Naive thymus-derived CD4-positive, alpha-beta T cell (primary cell): ENCODE data around the gene COL4A1. TPM values are rescaled to one million over a fixed set of nuclear protein-coding genes. Genes with fewer than 3 reads are reported as not detected.

Source experiments
- ATAC-seq: fragments of 150-1000 bp; cut with Tn5 transposase; 2 replicates; pipeline ENCODE4 v1.10.0; 2021; ENCODE audit warnings: mild to moderate bottlenecking, moderate library complexity
- CTCF ChIA-PET: fragments of 350-600 bp; sonication (Branson Sonifier 250); formaldehyde crosslinking; loops from one replicate; lab custom pipeline; 2021; ENCODE audit warnings: antibody characterized with exemption; lab: Charles Lee
- POLR2A ChIA-PET: fragments of 350-600 bp; sonication (Branson Sonifier 250); formaldehyde crosslinking; loops from one replicate; lab custom pipeline; 2021; ENCODE audit warnings: antibody characterized with exemption, inconsistent platforms; lab: Charles Lee
- DNase-seq, 9 donors: peaks; one replicate each; pipeline versions ENCODE4 v3.0.0 to v3.0.0-alpha.2; 2020 to 2022; ENCODE audit warnings: mixed read lengths in 1 of 9
- H3K27ac ChIP-seq: one replicate; pipeline ENCODE4 v1.7.0; 2013; ENCODE audit warnings: mild to moderate bottlenecking, low read depth, low read length, moderate library complexity
- H3K27me3 ChIP-seq, 2 donors: one replicate each; pipeline ENCODE4 v1.7.0; 2013; ENCODE audit warnings: low read length in 2 of 2, mild to moderate bottlenecking in 2 of 2, moderate library complexity in 2 of 2; ENCODE audit not compliant: control insufficient read depth in 2 of 2, insufficient read depth in 2 of 2
- H3K36me3 ChIP-seq, 3 experiments: 1 replicate in 2 of 3; 2 replicates in 1 of 3; pipeline ENCODE4 v1.7.0; 2013; ENCODE audit warnings: low read length in 3 of 3, mild to moderate bottlenecking in 3 of 3, moderate library complexity in 1 of 3; ENCODE audit not compliant: insufficient read depth in 3 of 3, control insufficient read depth in 2 of 3
- H3K4me1 ChIP-seq, 2 donors: one replicate each; pipeline ENCODE4 v1.7.0; 2013; ENCODE audit warnings: low read length in 2 of 2, mild to moderate bottlenecking in 2 of 2, moderate library complexity in 1 of 2; ENCODE audit not compliant: control insufficient read depth in 2 of 2, insufficient read depth in 2 of 2
- H3K4me3 ChIP-seq: 2 replicates; pipeline ENCODE4 v1.7.0; 2013; ENCODE audit warnings: mild to moderate bottlenecking, low read length
- H3K9me3 ChIP-seq, 3 experiments: 1 replicate in 2 of 3; 2 replicates in 1 of 3; pipeline ENCODE4 v1.7.0; 2013; ENCODE audit warnings: low read length in 3 of 3; ENCODE audit not compliant: control insufficient read depth in 2 of 3
- H3K27ac Mint-ChIP-seq, 9 donors: one replicate each; pipeline ENCODE4 v1.8.0; 2020 to 2022; ENCODE audit warnings: mixed read lengths in 9 of 9, mild to moderate bottlenecking in 8 of 9, moderate library complexity in 5 of 9, inconsistent platforms in 2 of 9
- H3K27me3 Mint-ChIP-seq, 5 donors: one replicate each; pipeline ENCODE4 v1.8.0; 2021 to 2022; ENCODE audit warnings: mixed read lengths in 5 of 5, mild to moderate bottlenecking in 1 of 5
- H3K36me3 Mint-ChIP-seq, 5 donors: one replicate each; pipeline ENCODE4 v1.8.0; 2020 to 2022; ENCODE audit warnings: mixed read lengths in 5 of 5, mild to moderate bottlenecking in 3 of 5, inconsistent platforms in 1 of 5
- H3K4me1 Mint-ChIP-seq, 7 donors: one replicate each; pipeline ENCODE4 v1.8.0; 2020 to 2022; ENCODE audit warnings: mixed read lengths in 7 of 7, mild to moderate bottlenecking in 3 of 7, inconsistent platforms in 1 of 7
- H3K4me3 Mint-ChIP-seq, 10 donors: one replicate each; pipeline ENCODE4 v1.8.0; 2020 to 2022; ENCODE audit warnings: mild to moderate bottlenecking in 10 of 10, mixed read lengths in 10 of 10, moderate library complexity in 6 of 10, inconsistent platforms in 2 of 10
- H3K9me3 Mint-ChIP-seq, 11 donors: one replicate each; pipeline ENCODE4 v1.8.0; 2020 to 2022; ENCODE audit warnings: mixed read lengths in 11 of 11, mild to moderate bottlenecking in 4 of 11, inconsistent platforms in 1 of 11, moderate library complexity in 1 of 11
- intact Hi-C, 2 donors: fragments of 100-400 bp; cut with micrococcal nuclease; formaldehyde crosslinking; loops; one replicate each; pipeline ENCODE4 v1.15.1; 2023
- polyA plus RNA-seq, 2 donors: library from polyadenylated mRNA; unstranded; fragments of 300-500 nt; fragmentation: Illumina TruSeq; gene quantifications; one replicate each; pipeline ENCODE4 v1.2.3, GENCODE V29; 2021
- total RNA-seq, 6 experiments: library from RNA in 5 of 6; stranded (reverse) in 5 of 6; gene quantifications; 1 replicate in 5 of 6; 2 replicates in 1 of 6; pipeline ENCODE4 v1.2.3 and lab custom pipeline; 2021 to 2026

Gene COL4A1
- total and polyA plus RNA-seq, 7 experiments from 2014 or later = 0.24 TPM; not detected in 6

- ChIA-PET POLR2A (no interaction called here), CTCF (no interaction called here)
- H3K4me3 Mint-ChIP-seq = no peak overlapping the region
Observed at GRCh38 chr13:110333837-110334236, 26.9 kb upstream of the COL4A1 start.

DNA sequence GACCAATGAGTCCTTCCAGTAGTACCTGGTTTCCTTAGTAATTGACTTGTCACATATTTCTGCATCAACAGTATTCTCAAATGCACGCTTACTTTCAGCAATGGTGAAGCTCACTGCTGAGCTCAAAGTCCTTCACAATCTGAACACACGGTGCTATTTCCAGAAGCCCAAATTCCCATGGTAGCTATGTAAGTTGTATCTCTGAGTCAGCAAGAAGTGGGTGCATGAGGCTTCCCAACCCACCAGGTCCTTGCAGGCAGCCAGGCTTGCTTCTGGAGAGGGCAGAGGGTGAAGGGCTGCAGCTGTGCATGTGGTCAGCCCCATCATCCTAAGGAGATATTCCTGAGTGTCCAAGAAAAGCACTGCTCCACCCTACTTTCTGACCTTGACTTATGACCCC lies 25.8 kb upstream of the COL4A1 start:
- no peak overlapping the region for H3K27ac Mint-ChIP-seq
- no peak overlapping the region for H3K4me3 ChIP-seq
- no peaks in the 10 kb centered on the region for H3K9me3 ChIP-seq
- H3K36me3 ChIP-seq = no peaks in the 10 kb centered on the region
- DNase-seq = no peak
- no peak overlapping the region for H3K4me3 Mint-ChIP-seq
- ChIA-PET CTCF (no interaction called here), POLR2A (no interaction called here)
- no peaks in the 10 kb centered on the region for H3K4me1 Mint-ChIP-seq
- no peak overlapping the region for H3K27ac ChIP-seq
- no peaks in the 10 kb centered on the region for H3K9me3 Mint-ChIP-seq
- no peaks in the 10 kb centered on the region for H3K36me3 Mint-ChIP-seq
- H3K27me3 ChIP-seq = no peaks in the 10 kb centered on the region
- H3K4me1 ChIP-seq = no peaks in the 10 kb centered on the region
- peaks cover 0 to 24% (median 16%) of the 10 kb centered on the region in 5 donors for H3K27me3 Mint-ChIP-seq
- ATAC-seq = no peak
- intact Hi-C loops = no loop called here

More at GRCh38 chr13:110333837-110334236, 26.9 kb upstream of the COL4A1 start:
- Mint-ChIP-seq H3K4me1 (peaks cover 0 to 9% (median 3%) of the 10 kb centered on the region in 7 donors), H3K27ac (no peak overlapping the region), H3K36me3 (no peaks in the 10 kb centered on the region), H3K9me3 (peaks cover 0 to 2% (median 0%) of the 10 kb centered on the region in 11 donors), H3K27me3 (peaks cover 0 to 20% (median 10%) of the 10 kb centered on the region in 5 donors)
- intact Hi-C loops = no loop called here
- H3K36me3 ChIP-seq = no peaks in the 10 kb centered on the region
- H3K4me1 ChIP-seq = no peaks in the 10 kb centered on the region
- DNase-seq = no peak
- H3K27ac ChIP-seq = no peak overlapping the region
- no peak overlapping the region for H3K4me3 ChIP-seq
- no peaks in the 10 kb centered on the region for H3K27me3 ChIP-seq
- no peak for ATAC-seq
- no peaks in the 10 kb centered on the region for H3K9me3 ChIP-seq

GRCh38 chr13:110331362-110331761 lies 24.4 kb upstream of the COL4A1 start:
- H3K36me3 Mint-ChIP-seq = peaks cover 0 to 3% (median 0%) of the 10 kb centered on the region in 5 donors
- ChIA-PET CTCF (no interaction called here), POLR2A (no interaction called here)
- DNase-seq (no peak), ATAC-seq (no peak)
- H3K4me3 Mint-ChIP-seq = no peak overlapping the region
- Histone ChIP-seq H3K9me3 (no peaks in the 10 kb centered on the region), H3K4me1 (no peaks in the 10 kb centered on the region), H3K27me3 (no peaks in the 10 kb centered on the region), H3K4me3 (no peak overlapping the region), H3K36me3 (no peaks in the 10 kb centered on the region), H3K27ac (no peak overlapping the region)
- intact Hi-C loops = no loop called here
- no peaks in the 10 kb centered on the region for H3K9me3 Mint-ChIP-seq
- H3K4me1 Mint-ChIP-seq = no peaks in the 10 kb centered on the region
- peaks cover 12 to 32% (median 27%) of the 10 kb centered on the region in 5 donors for H3K27me3 Mint-ChIP-seq
- H3K27ac Mint-ChIP-seq = no peak overlapping the region

DNA sequence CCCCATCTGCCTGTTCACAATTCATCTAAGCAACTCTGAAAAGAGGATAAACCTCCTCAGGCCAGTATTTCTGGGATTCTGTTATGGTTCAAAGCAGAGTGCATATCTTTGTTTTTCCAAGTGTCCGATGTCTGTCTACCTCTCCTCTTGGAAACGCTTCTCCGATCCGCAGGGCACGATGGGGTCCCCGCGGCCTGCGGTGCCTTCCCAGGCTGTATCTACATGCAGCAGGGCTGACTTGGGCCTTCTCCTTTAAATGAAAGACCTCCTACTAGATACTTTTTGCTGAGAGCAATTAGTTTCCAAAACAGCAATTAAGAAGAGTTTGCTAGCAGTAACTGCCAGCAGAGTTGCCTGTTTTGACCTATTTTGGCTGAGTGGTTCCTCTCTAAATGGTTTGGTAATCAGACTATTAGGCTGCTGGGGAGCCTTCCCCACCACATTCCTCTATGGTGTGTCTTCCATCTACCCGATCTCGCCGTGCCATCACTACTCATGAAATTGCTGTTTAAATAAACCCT lies 23.6 kb upstream of the COL4A1 start:
- Mint-ChIP-seq H3K4me1 (no peaks in the 10 kb centered on the region), H3K27me3 (peaks cover 15 to 34% (median 32%) of the 10 kb centered on the region in 5 donors), H3K36me3 (peaks cover 0 to 3% (median 0%) of the 10 kb centered on the region in 5 donors), H3K4me3 (no peak overlapping the region), H3K27ac (no peak overlapping the region), H3K9me3 (no peaks in the 10 kb centered on the region)
- Histone ChIP-seq H3K9me3 (no peaks in the 10 kb centered on the region), H3K27me3 (no peaks in the 10 kb centered on the region), H3K27ac (no peak overlapping the region), H3K4me1 (no peaks in the 10 kb centered on the region), H3K4me3 (no peak overlapping the region), H3K36me3 (no peaks in the 10 kb centered on the region)
- ChIA-PET POLR2A (no interaction called here), CTCF (no interaction called here)
- intact Hi-C loops = no loop called here
- DNase-seq (no peak), ATAC-seq (no peak)

DNA sequence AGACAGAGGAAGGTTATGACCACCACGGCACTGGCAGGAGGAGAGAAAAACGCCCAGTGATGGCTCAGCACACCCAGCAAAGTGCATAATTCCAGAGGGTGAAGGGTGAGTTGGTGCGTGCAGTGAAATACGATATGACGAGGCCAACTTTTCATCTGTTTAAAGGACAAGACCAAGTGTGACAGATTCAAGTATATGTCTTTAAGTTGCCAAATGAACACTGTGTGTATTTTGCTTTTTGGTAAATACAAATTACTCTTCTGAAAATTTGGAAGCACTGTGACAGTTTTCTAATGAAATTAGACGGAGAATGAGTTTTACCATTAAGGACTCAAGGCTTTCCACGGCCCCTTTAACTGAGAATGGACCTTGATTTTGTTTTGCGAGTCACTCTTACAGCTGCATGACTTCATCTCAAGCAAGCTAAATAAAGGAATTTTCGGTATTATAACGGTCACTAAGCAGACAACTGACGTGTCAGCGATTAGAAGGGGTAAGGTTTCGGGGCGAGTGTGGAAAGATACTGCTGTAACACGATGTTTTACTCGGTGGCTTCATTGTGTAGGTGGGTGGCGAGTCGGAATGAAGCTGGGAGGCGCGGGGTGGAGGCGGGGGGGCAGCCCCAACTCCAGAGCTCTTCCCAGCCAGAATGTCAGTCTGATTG lies 23.0 kb upstream of the COL4A1 start:
- Histone ChIP-seq H3K27me3 (no peaks in the 10 kb centered on the region), H3K27ac (no peak overlapping the region), H3K4me1 (no peaks in the 10 kb centered on the region), H3K9me3 (no peaks in the 10 kb centered on the region), H3K4me3 (no peak overlapping the region), H3K36me3 (no peaks in the 10 kb centered on the region)
- Mint-ChIP-seq H3K27ac (no peak overlapping the region), H3K27me3 (peaks cover 21 to 38% (median 36%) of the 10 kb centered on the region in 5 donors), H3K4me1 (no peaks in the 10 kb centered on the region), H3K36me3 (peaks cover 0 to 3% (median 0%) of the 10 kb centered on the region in 5 donors), H3K4me3 (no peak overlapping the region), H3K9me3 (no peaks in the 10 kb centered on the region)
- POLR2A ChIA-PET = no interaction called here
- intact Hi-C loops = no loop called here
- no peak for DNase-seq
- CTCF ChIA-PET = no interaction called here
- ATAC-seq = no peak

GRCh38 chr13:110329258-110329657 lies 22.3 kb upstream of the COL4A1 start:
- intact Hi-C loops = no loop called here
- Histone ChIP-seq H3K4me1 (no peaks in the 10 kb centered on the region), H3K36me3 (no peaks in the 10 kb centered on the region), H3K27ac (no peak overlapping the region), H3K27me3 (no peaks in the 10 kb centered on the region), H3K9me3 (no peaks in the 10 kb centered on the region), H3K4me3 (no peak overlapping the region)
- H3K36me3 Mint-ChIP-seq = peaks cover 0 to 3% (median 0%) of the 10 kb centered on the region in 5 donors
- no peaks in the 10 kb centered on the region for H3K4me1 Mint-ChIP-seq
- H3K27me3 Mint-ChIP-seq = peaks cover 26 to 39% (median 36%) of the 10 kb centered on the region in 5 donors
- H3K9me3 Mint-ChIP-seq = no peaks in the 10 kb centered on the region
- H3K27ac Mint-ChIP-seq = no peak overlapping the region
- DNase-seq (no peak), ATAC-seq (no peak)
- POLR2A ChIA-PET = no interaction called here
- no peak overlapping the region for H3K4me3 Mint-ChIP-seq
- CTCF ChIA-PET = no interaction called here

DNA sequence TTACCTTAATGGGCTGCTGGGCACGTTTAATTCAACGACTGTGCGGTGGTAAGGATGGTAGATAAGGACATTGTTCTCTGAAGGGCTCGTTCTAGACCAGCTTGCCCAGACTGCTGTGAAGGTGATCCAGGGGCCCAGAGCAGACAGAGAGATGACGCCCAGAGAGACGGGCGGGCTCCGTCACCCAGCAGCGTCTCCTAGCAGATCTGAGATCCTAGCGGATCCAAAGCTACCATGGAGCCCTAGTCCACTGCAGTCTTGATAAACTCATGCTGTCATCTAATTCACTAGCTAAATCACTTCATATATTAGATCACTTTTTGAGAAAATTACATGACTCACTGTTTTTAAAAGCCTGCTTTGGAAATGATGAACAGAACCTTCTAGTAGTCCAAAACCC lies 21.6 kb upstream of the COL4A1 start:
- H3K9me3 ChIP-seq = no peaks in the 10 kb centered on the region
- H3K27ac ChIP-seq = no peak overlapping the region
- Mint-ChIP-seq H3K9me3 (no peaks in the 10 kb centered on the region), H3K4me1 (no peaks in the 10 kb centered on the region), H3K36me3 (peaks cover 0 to 3% (median 0%) of the 10 kb centered on the region in 5 donors), H3K27me3 (peaks cover 26 to 45% (median 41%) of the 10 kb centered on the region in 5 donors), H3K27ac (no peak overlapping the region), H3K4me3 (no peak overlapping the region)
- ChIA-PET POLR2A (no interaction called here), CTCF (no interaction called here)
- no peaks in the 10 kb centered on the region for H3K36me3 ChIP-seq
- H3K4me3 ChIP-seq = no peak overlapping the region
- DNase-seq (no peak), ATAC-seq (no peak)
- intact Hi-C loops = no loop called here
- no peaks in the 10 kb centered on the region for H3K27me3 ChIP-seq
- no peaks in the 10 kb centered on the region for H3K4me1 ChIP-seq
